Astrocyte of the cerebellum (primary cell): ENCODE data around the gene ACTG2.

Experiments used
- DNase-seq: peaks from one replicate; pipeline ENCODE4 v3.0.0-alpha.2; 2011; ENCODE audit warnings: low read depth
- H3K4me3 ChIP-seq: 2 replicates; pipeline ENCODE4 v1.5.1; 2011; ENCODE audit warnings: mild to moderate bottlenecking, low read depth, low read length, moderate library complexity
- CTCF ChIP-seq: IDR thresholded peaks from 2 replicates; pipeline ENCODE4 v1.5.1; 2012; ENCODE audit warnings: low read length, low read depth, moderate library complexity, mild to moderate bottlenecking; ENCODE audit errors: missing control alignments
- in situ Hi-C: cut with HindIII; loops from 2 replicates; pipeline ENCODE4 v1.10.0; 2017; ENCODE audit warnings: low sequenced_read_pairs

ACTG2 gene

GRCh38 chr2:73904952-73905351 is 12.1 kb downstream of the ACTG2 start:
- no peak for DNase-seq
- no peak for TF ChIP-seq CTCF
- H3K4me3 ChIP-seq, result no peak overlapping the region
- in situ Hi-C loops, result no loop called here

GRCh38 chr2:73906847-73907505 is 14.2 kb downstream of the ACTG2 start:
- DNase-seq, result no peak
- H3K4me3 ChIP-seq, result no peak overlapping the region
- no peak for TF ChIP-seq CTCF
- in situ Hi-C loops, result no loop called here

GRCh38 chr2:73907840-73908452 is 15.1 kb downstream of the ACTG2 start:
- peak; percentile 30 for TF ChIP-seq CTCF
- in situ Hi-C loops, result no loop called here
- H3K4me3 ChIP-seq, result no peak overlapping the region
- DNase-seq, result peak; percentile 55

- DNase-seq, result no peak
- in situ Hi-C loops, result no loop called here
- TF ChIP-seq CTCF, result no peak
- H3K4me3 ChIP-seq, result no peak overlapping the region
Measured at GRCh38 chr2:73908689-73909652, 16.2 kb downstream of the ACTG2 start.

DNA sequence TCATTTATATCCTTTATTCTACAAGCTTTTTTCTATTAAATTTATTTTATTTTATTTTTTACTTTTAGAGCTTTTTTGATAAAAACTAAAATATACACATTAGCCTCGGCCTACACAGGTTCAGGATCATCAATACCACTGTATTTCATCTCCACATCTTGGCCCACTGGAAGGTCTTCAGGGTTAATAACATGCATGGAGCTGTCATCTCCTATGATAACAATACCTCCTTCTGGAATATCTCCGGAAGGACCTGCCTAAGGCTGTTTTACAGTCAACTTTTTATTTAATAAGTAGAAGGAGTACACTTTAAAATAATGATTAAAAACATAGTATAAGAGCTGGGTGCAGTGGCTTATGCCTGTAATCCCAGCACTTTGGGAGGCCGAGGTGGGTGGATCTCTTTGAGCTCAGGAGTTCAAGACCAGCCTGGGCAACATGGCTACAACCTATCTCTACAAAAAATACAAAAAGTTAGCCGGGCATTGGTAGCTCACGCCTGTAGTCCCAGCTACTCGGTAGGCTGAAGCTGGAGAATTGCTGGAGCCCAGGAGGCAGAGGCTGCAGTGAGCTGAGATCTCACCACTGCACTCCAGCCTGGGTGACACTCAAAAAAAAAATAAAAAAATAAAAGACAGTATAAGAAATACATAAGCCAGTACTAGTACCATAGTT is 18.2 kb downstream of the ACTG2 start:
- no peak for DNase-seq
- no peak overlapping the region for H3K4me3 ChIP-seq
- in situ Hi-C loops, result no loop called here
- no peak for TF ChIP-seq CTCF
